ENCODE measurements around the gene GPSM3. TPM values are rescaled to one million over a fixed set of nuclear protein-coding genes. Genes with fewer than 3 reads are reported as not detected.

The GPSM3 gene
- total RNA-seq, 1 experiment from 2014 or later = 2.0 TPM

GRCh38 chr6:32215617-32216016 is 23.2 kb upstream of the GPSM3 start:
- no peaks in the 10 kb centered on the region for H3K27me3 ChIP-seq (ENCODE audit: control insufficient read depth, insufficient read depth, low read length)
- H3K9me3 ChIP-seq (ENCODE audit: control insufficient read depth, insufficient read depth, low read depth, low read length) = no peaks in the 10 kb centered on the region
- DNase-seq (ENCODE audit: low read depth, low spot score) (no peak), ATAC-seq (no peak)
- TF ChIP-seq REST (IDR thresholded peaks at IDR 0.05; ENCODE audit: insufficient read depth in 1 of 2, low read depth in 2 of 2, low read length in 1 of 2) (no peak), TCF7L2 (IDR thresholded peaks at IDR 0.05; ENCODE audit: low read depth, low read length) (no peak), CTCF (IDR thresholded peaks at IDR 0.05) (no peak), POLR2AphosphoS5 (IDR thresholded peaks at IDR 0.05; ENCODE audit: low read depth, low read length) (no peak), SIN3A (IDR thresholded peaks at IDR 0.05; ENCODE audit: borderline replicate concordance, insufficient read depth, low read depth, low read length) (no peak)
- H3K27ac ChIP-seq (ENCODE audit: low read length) = no peak overlapping the region
- in situ Hi-C loops (cut with HindIII; ENCODE audit: low pct_unique_long_range_greater_than_20kb, low sequenced_read_pairs) (no loop called here), intact Hi-C loops (cut with micrococcal nuclease; ENCODE audit: unreplicated experiment) (no loop called here)
- no TSS peak for BruUV-seq (replicated peaks)
- CTCF ChIA-PET = interaction anchor here (0.7 kb wide), 1 partner anchor 12 kb away, joined by 4 read pairs; no protein-coding TSS in a partner anchor
- H3K36me3 ChIP-seq (ENCODE audit: control insufficient read depth, insufficient read depth, low read length) = no peaks in the 10 kb centered on the region
- no peaks in the 10 kb centered on the region for H3K4me1 ChIP-seq (ENCODE audit: control insufficient read depth, insufficient read depth, low read length)
- POLR2A ChIA-PET = no interaction called here
- no peak overlapping the region for H3K4me3 ChIP-seq (ENCODE audit: low read depth in 2 of 2, low read length in 2 of 2)

- no TSS peak for BruUV-seq (replicated peaks)
- POLR2A ChIA-PET = no interaction called here
- TF ChIP-seq POLR2AphosphoS5 (IDR thresholded peaks at IDR 0.05; ENCODE audit: low read depth, low read length) = no peak
- TF ChIP-seq CTCF (IDR thresholded peaks at IDR 0.05) = no peak
- no peak for TF ChIP-seq TCF7L2 (IDR thresholded peaks at IDR 0.05; ENCODE audit: low read depth, low read length)
- no peak for TF ChIP-seq REST (IDR thresholded peaks at IDR 0.05; ENCODE audit: insufficient read depth in 1 of 2, low read depth in 2 of 2, low read length in 1 of 2)
- TF ChIP-seq SIN3A (IDR thresholded peaks at IDR 0.05; ENCODE audit: borderline replicate concordance, insufficient read depth, low read depth, low read length) = no peak
- no peaks in the 10 kb centered on the region for H3K4me1 ChIP-seq (ENCODE audit: control insufficient read depth, insufficient read depth, low read length)
- no peak overlapping the region for H3K27ac ChIP-seq (ENCODE audit: low read length)
- H3K9me3 ChIP-seq (ENCODE audit: control insufficient read depth, insufficient read depth, low read depth, low read length) = no peaks in the 10 kb centered on the region
- DNase-seq (ENCODE audit: low read depth, low spot score) (no peak), ATAC-seq (no peak)
- in situ Hi-C loops (cut with HindIII; ENCODE audit: low pct_unique_long_range_greater_than_20kb, low sequenced_read_pairs) = no loop called here
- H3K36me3 ChIP-seq (ENCODE audit: control insufficient read depth, insufficient read depth, low read length) = no peaks in the 10 kb centered on the region
- H3K4me3 ChIP-seq (ENCODE audit: low read depth in 2 of 2, low read length in 2 of 2) = no peak overlapping the region
- no peaks in the 10 kb centered on the region for H3K27me3 ChIP-seq (ENCODE audit: control insufficient read depth, insufficient read depth, low read length)
- intact Hi-C loops (cut with micrococcal nuclease; ENCODE audit: unreplicated experiment) = no loop called here
- CTCF ChIA-PET = no interaction called here
Measured at GRCh38 chr6:32214126-32214525, 21.7 kb upstream of the GPSM3 start.

All from Panc1 (cell line).